ENCODE measurements around the gene KIF4B.

The KIF4B gene, protein sequence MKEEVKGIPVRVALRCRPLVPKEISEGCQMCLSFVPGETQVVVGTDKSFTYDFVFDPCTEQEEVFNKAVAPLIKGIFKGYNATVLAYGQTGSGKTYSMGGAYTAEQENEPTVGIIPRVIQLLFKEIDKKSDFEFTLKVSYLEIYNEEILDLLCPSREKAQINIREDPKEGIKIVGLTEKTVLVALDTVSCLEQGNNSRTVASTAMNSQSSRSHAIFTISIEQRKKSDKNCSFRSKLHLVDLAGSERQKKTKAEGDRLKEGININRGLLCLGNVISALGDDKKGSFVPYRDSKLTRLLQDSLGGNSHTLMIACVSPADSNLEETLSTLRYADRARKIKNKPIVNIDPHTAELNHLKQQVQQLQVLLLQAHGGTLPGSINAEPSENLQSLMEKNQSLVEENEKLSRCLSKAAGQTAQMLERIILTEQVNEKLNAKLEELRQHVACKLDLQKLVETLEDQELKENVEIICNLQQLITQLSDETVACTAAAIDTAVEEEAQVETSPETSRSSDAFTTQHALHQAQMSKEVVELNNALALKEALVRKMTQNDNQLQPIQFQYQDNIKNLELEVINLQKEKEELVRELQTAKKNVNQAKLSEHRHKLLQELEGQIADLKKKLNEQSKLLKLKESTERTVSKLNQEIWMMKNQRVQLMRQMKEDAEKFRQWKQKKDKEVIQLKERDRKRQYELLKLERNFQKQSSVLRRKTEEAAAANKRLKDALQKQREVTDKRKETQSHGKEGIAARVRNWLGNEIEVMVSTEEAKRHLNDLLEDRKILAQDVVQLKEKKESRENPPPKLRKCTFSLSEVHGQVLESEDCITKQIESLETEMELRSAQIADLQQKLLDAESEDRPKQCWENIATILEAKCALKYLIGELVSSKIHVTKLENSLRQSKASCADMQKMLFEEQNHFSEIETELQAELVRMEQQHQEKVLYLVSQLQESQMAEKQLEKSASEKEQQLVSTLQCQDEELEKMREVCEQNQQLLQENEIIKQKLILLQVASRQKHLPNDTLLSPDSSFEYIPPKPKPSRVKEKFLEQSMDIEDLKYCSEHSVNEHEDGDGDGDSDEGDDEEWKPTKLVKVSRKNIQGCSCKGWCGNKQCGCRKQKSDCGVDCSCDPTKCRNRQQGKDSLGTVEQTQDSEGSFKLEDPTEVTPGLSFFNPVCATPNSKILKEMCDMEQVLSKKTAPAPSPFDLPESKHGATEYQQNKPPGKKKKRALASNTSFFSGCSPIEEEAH

GRCh38 chr5:155013526-155013925 lies at the start of gene KIF4B:
TSS of gene KIF4B (plus strand) at chr5:155013755. CDS start at chr5:155013860, 105 bp downstream.
- no peak within 1 kb of the TSS for H3K4me3 ChIP-seq (ENCODE audit: low read depth, low read length)
- DNase-seq (ENCODE audit: low read depth), result no peak
- TF ChIP-seq CTCF (IDR thresholded peaks at IDR 0.05; ENCODE audit: low read depth, low read length) (no peak), MYC (IDR thresholded peaks at IDR 0.05; ENCODE audit: low read depth, low read length) (no peak), POLR2A (IDR thresholded peaks at IDR 0.05; ENCODE audit: extremely low read depth, insufficient read length) (no peak)
- TF ChIP-seq, protein P1, sequence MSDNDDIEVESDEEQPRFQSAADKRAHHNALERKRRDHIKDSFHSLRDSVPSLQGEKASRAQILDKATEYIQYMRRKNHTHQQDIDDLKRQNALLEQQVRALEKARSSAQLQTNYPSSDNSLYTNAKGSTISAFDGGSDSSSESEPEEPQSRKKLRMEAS (IDR thresholded peaks at IDR 0.05; ENCODE audit: low read depth, low read length), result no peak

DNA sequence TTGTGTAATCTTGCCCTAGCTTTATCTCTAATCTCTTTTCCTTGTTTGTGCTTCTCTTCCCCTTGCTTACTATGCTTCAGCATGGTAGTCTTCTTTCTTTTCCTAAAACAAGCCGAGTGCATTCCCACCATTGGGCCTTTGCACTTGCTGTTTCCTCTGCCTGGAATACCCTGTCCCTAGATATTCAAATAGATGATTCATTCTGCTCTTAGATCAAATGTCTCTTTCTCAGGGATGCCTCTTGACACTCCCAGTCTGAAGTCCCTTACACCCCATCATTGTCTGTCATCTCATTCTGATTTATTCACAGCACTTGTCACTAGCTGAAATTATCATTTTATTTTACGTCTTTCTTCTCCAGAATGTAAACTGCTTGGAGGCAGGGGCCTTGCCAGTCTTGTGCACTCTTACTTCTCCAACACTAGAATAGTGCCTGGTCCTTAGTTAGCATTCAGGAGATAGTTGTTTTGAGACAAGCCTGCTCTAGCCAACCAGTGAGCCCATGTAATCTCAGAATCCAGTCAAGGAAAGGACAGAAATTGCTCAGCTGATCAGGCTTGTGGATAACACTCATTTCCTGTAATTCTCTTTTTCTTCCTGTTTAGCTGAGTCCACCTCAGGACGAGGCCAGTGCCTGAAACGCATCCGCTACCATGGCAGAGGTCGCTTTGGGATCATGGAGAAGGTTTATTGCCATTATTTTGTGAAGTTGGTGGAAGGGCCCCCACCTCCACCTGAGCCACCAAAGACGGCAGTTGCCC lies 47.3 kb upstream of the KIF4B start:
- DNase-seq (ENCODE audit: low read depth), result no peak
- H3K4me3 ChIP-seq (ENCODE audit: low read depth, low read length), result no peak overlapping the region

GRCh38 chr5:154966874-154967273 lies 46.7 kb upstream of the KIF4B start:
- TF ChIP-seq, protein P1 (IDR thresholded peaks at IDR 0.05; ENCODE audit: low read depth, low read length), result no peak
- TF ChIP-seq MYC (IDR thresholded peaks at IDR 0.05; ENCODE audit: low read depth, low read length) (no peak), POLR2A (IDR thresholded peaks at IDR 0.05; ENCODE audit: extremely low read depth, insufficient read length) (no peak)
- no peak for DNase-seq (ENCODE audit: low read depth)
- no peak overlapping the region for H3K4me3 ChIP-seq (ENCODE audit: low read depth, low read length)

More for the DNA sequence above, 47.3 kb upstream of the KIF4B start:
- TF ChIP-seq, protein P1 (IDR thresholded peaks at IDR 0.05; ENCODE audit: low read depth, low read length), result no peak

DNA sequence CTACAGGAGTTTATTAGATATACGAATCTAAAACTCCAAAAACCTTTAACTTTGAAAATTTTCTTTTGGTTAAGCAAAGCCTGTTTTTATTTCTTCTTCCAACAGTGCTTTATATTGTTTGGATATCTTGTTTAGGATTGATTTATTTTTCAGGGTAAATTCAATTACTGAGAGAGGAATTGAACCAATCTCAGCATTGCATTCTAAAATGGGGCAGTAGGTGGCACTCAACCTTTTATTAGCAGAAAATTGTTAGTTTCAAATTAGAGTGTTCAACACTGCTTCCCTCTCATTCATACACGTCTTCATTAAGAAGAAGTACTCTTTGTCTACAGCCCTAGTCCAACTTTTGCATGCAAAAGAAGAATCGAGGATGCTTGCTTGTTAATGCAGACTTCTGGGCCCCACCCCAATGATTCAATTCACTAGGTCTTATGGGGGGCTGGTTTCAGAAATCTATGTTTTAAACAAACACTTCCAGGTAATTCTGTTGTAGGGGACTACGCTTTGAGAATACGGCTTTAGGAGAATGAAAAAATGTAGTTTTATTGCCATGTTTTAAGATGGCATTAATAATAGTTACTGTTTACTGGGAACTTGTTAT lies 46.0 kb upstream of the KIF4B start:
- TF ChIP-seq CTCF (IDR thresholded peaks at IDR 0.05; ENCODE audit: low read depth, low read length), result peak; percentile 43
- TF ChIP-seq, protein P1 (IDR thresholded peaks at IDR 0.05; ENCODE audit: low read depth, low read length), result no peak
- H3K4me3 ChIP-seq (ENCODE audit: low read depth, low read length), result no peak overlapping the region
- DNase-seq (ENCODE audit: low read depth), result peak; percentile 11

DNA sequence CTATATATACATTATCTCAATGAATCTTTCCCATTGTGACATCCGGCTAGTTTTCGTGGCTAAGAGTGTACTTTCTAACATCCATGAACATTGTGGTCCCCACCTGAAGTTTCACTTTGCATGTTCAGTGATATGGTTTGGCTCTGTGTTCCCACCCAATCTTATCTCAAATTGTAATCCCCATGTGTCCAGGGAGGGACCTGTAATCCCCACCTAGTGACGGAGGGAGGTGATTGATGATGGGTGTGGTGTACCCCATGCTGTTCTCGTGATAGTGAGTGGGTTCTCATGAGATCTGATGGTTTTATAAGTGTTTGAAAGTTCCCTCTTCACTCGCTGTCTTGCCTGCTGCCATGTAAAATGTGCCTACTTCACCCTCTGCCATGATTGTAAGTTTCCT lies 44.6 kb upstream of the KIF4B start:
- no peak overlapping the region for H3K4me3 ChIP-seq (ENCODE audit: low read depth, low read length)
- no peak for DNase-seq (ENCODE audit: low read depth)
- no peak for TF ChIP-seq MYC (IDR thresholded peaks at IDR 0.05; ENCODE audit: low read depth, low read length)
- TF ChIP-seq POLR2A (IDR thresholded peaks at IDR 0.05; ENCODE audit: extremely low read depth, insufficient read length), result no peak
- no peak for TF ChIP-seq CTCF (IDR thresholded peaks at IDR 0.05; ENCODE audit: low read depth, low read length)
- TF ChIP-seq, protein P1 (IDR thresholded peaks at IDR 0.05; ENCODE audit: low read depth, low read length), result no peak

Measured in NB4 (cell line).